Subcutaneous abdominal adipose tissue (tissue), 5 donors: ENCODE results near the gene RPL6.
"Not testable (repeated sequence)": the region's sequence is repeated elsewhere in the genome, so short reads cannot be mapped to it uniquely, and the experiment has no call there.

Experiments used
- H3K27ac ChIP-seq: one replicate; pipeline ENCODE4 v1.7.0; 2013; ENCODE audit warnings: low read depth, mild to moderate bottlenecking, inconsistent platforms, low read length, moderate library complexity
- H3K27me3 ChIP-seq, 5 donors: one replicate each; pipeline ENCODE4 v1.7.0; 2013; ENCODE audit warnings: low read length in 5 of 5, inconsistent platforms in 1 of 5; ENCODE audit not compliant: control insufficient read depth in 5 of 5, insufficient read depth in 4 of 5
- H3K36me3 ChIP-seq, 5 donors: one replicate each; pipeline ENCODE4 v1.7.0; 2013; ENCODE audit warnings: low read length in 5 of 5; ENCODE audit not compliant: control insufficient read depth in 5 of 5, insufficient read depth in 5 of 5
- H3K4me1 ChIP-seq, 5 donors: one replicate each; pipeline ENCODE4 v1.7.0; 2013; ENCODE audit warnings: low read length in 5 of 5, mild to moderate bottlenecking in 3 of 5, moderate library complexity in 1 of 5; ENCODE audit not compliant: control insufficient read depth in 5 of 5, insufficient read depth in 5 of 5
- H3K4me3 ChIP-seq, 5 donors: one replicate each; pipeline ENCODE4 v1.7.0; 2013; ENCODE audit warnings: low read length in 5 of 5, low read depth in 1 of 5
- H3K9ac ChIP-seq, 5 donors: one replicate each; pipeline ENCODE4 v1.7.0; 2013; ENCODE audit warnings: low read length in 5 of 5, mild to moderate bottlenecking in 4 of 5, moderate library complexity in 3 of 5
- H3K9me3 ChIP-seq, 5 donors: one replicate each; pipeline ENCODE4 v1.7.0; 2013; ENCODE audit warnings: low read length in 5 of 5; ENCODE audit not compliant: control insufficient read depth in 5 of 5
- donor health status: healthy.
- donor health status: healthy.
- donor health status: healthy.
- donor health status: healthy.
- donor health status: healthy.

The RPL6 gene

DNA sequence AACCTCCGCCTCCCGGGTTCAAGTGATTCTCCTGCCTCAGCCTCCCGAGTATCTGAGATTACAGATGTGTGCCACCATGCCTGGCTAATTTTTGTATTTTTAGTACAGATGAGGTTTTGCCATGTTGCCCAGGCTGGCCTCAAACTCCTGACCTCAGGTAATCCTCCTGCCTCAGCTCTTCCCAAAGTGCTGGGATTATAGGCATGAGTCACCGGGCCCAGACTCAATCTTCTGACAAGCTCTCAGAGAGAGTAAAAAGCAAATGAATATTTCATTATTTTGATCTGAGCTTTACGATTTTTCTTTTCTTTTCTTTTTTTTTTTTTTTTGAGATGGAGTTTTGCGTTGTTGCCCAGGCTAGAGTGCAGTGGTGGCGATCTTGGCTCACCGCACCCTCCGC, 31.2 kb upstream of the RPL6 start:
- not testable (repeated sequence) for H3K4me3 ChIP-seq, H3K9me3 ChIP-seq, H3K27ac ChIP-seq, H3K9ac ChIP-seq, H3K27me3 ChIP-seq, H3K4me1 ChIP-seq, H3K36me3 ChIP-seq

DNA sequence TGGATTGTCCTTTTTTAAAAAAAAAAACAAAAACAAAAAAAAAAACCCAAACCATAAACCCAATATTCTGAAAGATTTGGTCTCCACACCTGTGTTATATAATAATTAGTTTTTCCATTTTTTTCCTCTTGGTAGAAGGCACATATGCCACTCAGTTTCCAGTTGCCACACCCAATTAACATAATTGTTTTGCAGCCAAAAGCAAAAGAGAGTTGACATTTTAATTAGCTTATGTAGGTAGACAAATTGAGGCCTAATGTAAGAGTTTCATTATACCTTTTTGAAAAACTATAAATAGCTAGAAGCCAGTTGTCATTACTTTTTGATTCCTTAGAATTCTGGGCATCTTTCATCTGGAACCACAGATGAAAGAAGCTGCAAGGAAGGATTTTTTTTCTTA, 30.4 kb upstream of the RPL6 start:
- H3K4me1 ChIP-seq: no peaks in the 10 kb centered on the region
- no peaks in the 10 kb centered on the region for H3K9me3 ChIP-seq
- no peaks in the 10 kb centered on the region for H3K36me3 ChIP-seq
- H3K27me3 ChIP-seq: no peaks in the 10 kb centered on the region
- no peak overlapping the region for H3K27ac ChIP-seq
- H3K4me3 ChIP-seq: no peak overlapping the region
- H3K9ac ChIP-seq: no peak overlapping the region

DNA sequence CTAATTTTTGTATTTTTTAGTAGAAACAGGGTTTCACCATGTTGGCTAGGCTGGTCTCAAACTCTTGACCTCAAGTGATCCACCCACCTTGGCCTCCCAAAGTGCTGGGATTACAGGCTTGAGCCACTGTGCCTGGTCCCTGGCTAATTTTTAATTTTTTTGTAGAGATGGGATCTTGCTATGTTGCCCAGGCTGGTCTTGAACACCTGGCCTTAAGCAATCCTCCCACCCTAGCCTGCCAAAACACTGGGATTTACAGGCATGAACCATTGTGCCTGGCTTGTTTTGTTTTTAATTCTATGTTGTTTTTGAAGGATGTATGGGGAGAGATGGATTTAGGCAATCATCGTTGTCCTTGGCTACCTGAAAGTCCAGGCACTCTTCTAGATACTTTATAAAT, 29.2 kb upstream of the RPL6 start:
- H3K27me3 ChIP-seq, H3K27ac ChIP-seq, H3K4me3 ChIP-seq, H3K36me3 ChIP-seq, H3K9ac ChIP-seq, H3K4me1 ChIP-seq, H3K9me3 ChIP-seq: not testable (repeated sequence)

DNA sequence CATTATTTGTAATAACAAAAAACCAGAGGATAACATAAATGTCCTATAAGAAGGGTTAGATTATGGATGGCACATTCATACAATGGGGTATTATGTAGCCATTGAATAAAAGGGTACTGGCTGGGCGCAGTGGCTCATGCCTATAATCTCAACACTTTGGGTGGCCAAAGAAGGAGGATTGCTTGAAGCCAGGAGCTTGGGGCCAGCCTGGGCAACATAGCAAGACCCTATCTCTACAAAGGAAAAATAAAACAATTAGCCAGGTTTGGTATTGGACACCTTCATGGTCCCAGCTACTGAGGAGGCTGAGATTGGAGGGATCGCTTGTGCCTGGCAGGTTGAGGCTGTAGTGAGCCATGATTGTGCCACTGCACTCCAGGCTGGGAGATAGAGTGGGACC, 24.1 kb upstream of the RPL6 start:
- no peak overlapping the region for H3K4me3 ChIP-seq
- H3K27ac ChIP-seq: no peak overlapping the region
- peaks cover 0 to 3% (median 0%) of the 10 kb centered on the region in 5 donors for H3K36me3 ChIP-seq
- no peaks in the 10 kb centered on the region for H3K9me3 ChIP-seq
- no peak overlapping the region for H3K9ac ChIP-seq
- no peaks in the 10 kb centered on the region for H3K4me1 ChIP-seq
- H3K27me3 ChIP-seq: no peaks in the 10 kb centered on the region

DNA sequence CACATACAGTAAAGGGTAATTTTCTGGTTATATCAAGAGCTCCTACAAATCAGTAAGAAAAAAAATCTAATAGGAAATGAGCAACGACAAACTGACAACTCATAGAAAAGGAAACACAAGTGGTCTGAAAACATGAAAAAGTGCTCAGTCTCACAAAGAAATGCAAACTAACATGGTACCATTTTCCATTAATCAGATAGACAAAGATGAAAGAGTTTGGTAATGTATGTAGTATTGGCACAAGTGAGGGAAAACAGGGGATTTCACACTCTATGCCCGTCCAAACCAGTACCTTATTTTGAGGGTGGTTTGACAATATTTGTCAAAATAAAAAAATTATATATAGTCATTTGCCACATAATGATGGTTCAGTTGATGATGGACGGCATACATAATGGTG, 22.6 kb upstream of the RPL6 start:
- Histone ChIP-seq H3K9ac (no peak overlapping the region), H3K4me1 (no peaks in the 10 kb centered on the region), H3K27ac (no peak overlapping the region)

DNA sequence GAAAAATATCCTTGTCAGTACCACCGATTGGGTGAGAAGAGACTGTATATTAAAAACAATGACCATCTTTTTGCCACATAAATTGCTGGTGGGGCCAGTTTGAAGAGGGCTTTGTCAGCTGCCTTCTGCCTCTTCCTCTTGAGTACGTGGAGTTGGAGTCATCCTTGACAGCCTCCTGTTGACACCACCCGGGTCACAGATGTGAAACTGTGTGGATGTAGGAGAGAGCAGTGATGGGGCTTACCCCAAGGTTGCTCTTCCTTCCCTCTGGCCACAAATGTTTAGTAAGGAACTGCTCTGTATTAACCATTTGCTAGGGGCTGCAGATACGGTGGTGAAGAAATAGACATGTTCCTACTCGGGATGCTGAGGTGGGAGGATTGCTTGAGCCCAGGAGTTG, 21.5 kb upstream of the RPL6 start:
- H3K4me1 ChIP-seq: no peaks in the 10 kb centered on the region

More for the DNA sequence above, 22.6 kb upstream of the RPL6 start:
- Histone ChIP-seq H3K36me3 (peaks cover 0 to 3% (median 0%) of the 10 kb centered on the region in 5 donors), H3K9me3 (no peaks in the 10 kb centered on the region), H3K4me3 (no peak overlapping the region), H3K27me3 (no peaks in the 10 kb centered on the region)

DNA sequence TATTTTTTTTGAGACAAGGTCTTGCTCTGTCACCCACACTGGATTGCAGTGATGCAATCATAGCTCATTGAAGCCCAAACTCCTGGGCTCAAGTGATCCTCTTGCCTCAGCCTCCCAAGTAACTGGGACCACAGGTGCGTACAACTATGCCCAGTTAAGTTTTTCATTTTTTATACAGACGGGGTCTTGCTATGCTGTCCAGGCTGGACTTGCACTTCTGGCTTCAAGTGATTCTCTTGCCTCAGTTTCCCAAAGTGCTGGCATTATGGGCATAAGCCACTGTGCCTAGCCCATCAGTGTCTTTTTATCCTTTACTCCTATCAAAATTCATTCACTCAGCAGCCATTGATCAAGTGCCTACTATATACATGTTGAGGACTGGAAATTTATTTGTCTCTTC, 18.4 kb upstream of the RPL6 start:
- Histone ChIP-seq H3K4me1 (peaks cover 0 to 4% (median 3%) of the 10 kb centered on the region in 5 donors), H3K9ac (no peak overlapping the region), H3K4me3 (no peak overlapping the region), H3K36me3 (peaks cover 0 to 3% (median 0%) of the 10 kb centered on the region in 5 donors), H3K27me3 (no peaks in the 10 kb centered on the region), H3K27ac (no peak overlapping the region), H3K9me3 (no peaks in the 10 kb centered on the region)

More for the DNA sequence above, 21.5 kb upstream of the RPL6 start:
- Histone ChIP-seq H3K36me3 (peaks cover 0 to 3% (median 0%) of the 10 kb centered on the region in 5 donors), H3K27me3 (no peaks in the 10 kb centered on the region), H3K9me3 (no peaks in the 10 kb centered on the region), H3K9ac (no peak overlapping the region), H3K4me3 (no peak overlapping the region), H3K27ac (no peak overlapping the region)

DNA sequence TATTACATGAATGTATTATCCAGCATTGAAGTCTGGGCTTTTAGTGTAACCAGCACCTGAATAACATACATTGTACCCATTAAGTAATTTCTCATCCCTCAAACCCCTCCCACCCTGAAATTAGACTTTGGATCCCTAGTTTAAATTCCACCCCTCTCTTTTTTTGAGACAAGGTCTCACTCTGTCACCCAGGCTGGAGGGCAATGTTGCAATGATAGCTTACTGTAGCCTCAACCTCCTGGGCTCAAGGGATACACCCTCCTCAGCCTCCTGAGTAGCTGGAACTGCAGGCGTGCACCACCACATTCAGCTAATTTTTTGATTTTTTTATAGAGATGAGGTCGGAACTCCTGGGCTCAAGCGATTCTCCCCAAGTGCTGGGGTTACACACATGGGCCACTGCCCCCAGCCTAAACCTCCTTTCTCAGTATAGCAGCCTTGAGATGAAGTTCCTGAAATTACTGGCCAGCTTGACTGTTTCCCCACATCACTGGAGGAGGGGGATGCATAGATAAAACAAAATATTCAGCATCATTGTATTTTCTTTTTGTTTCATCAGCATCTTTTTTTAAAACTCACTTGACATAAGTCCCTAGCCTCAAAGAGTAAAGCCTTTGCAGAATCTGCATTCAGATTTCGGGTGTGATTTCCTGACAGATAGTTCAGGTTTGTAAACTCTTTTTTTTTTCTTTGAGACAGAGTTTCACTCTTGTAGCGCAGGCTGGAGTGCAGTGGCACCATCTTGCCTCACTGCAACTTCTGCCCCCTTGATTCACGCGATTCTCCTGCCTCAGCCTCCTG, 16.4 kb upstream of the RPL6 start:
- peaks cover 0 to 18% (median 14%) of the 10 kb centered on the region in 5 donors for H3K4me1 ChIP-seq

DNA sequence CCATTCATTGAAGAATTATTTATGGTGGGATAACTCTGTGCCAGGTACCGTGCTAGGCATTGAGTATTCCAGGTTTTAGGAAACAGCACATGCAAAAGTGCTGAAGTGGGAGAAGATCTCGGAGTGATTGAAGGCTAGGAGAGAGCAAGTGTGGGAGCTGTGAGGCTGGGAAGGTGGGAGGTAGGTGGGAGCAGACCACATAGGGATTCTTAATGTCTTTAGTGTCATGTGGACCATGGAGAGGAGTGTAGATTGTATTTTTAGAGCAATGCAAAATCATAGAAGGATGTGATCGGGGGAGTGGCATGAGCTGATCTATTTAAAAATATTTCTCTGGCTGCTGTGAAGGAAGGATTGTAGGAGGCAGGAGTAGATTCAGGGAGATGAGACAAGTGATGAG, 14.7 kb upstream of the RPL6 start:
- Histone ChIP-seq H3K9me3 (no peaks in the 10 kb centered on the region), H3K36me3 (no peaks in the 10 kb centered on the region), H3K27me3 (no peaks in the 10 kb centered on the region), H3K4me1 (peaks cover 0 to 33% (median 25%) of the 10 kb centered on the region in 5 donors), H3K27ac (no peak overlapping the region), H3K4me3 (no peak overlapping the region), H3K9ac (no peak overlapping the region)

More for the DNA sequence above, 16.4 kb upstream of the RPL6 start:
- H3K27me3 ChIP-seq: no peaks in the 10 kb centered on the region
- no peaks in the 10 kb centered on the region for H3K9me3 ChIP-seq
- H3K4me3 ChIP-seq: no peak overlapping the region
- H3K36me3 ChIP-seq: no peaks in the 10 kb centered on the region
- H3K27ac ChIP-seq: no peak overlapping the region
- no peak overlapping the region for H3K9ac ChIP-seq

DNA sequence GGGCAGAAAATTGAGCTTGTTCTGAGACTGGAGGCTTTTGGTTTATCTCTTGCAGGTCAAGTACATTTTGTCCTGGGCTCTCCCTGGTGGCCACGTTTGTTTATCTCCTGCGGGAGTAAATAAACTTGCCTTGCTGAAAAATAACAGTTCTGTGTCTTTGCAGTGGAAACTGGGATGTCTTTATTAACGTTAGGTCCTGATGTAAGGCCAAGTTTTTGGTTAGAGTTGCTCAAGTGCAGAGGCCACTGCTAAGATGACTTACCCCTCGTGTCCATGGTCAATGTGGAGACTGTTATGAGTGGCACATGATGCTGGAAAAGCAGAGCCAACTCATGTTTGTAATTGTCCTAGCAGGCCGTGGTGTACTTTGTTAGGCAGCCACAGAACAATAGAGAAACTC, 13.1 kb upstream of the RPL6 start:
- no peak overlapping the region for H3K27ac ChIP-seq
- no peaks in the 10 kb centered on the region for H3K9me3 ChIP-seq
- H3K9ac ChIP-seq: peak overlapping the region in 1 of 5 donors; percentile 44
- no peaks in the 10 kb centered on the region for H3K36me3 ChIP-seq
- no peak overlapping the region for H3K4me3 ChIP-seq
- H3K27me3 ChIP-seq: no peaks in the 10 kb centered on the region
- peaks cover 0 to 40% (median 33%) of the 10 kb centered on the region in 5 donors for H3K4me1 ChIP-seq
